OCI-LY3 (cell line): ENCODE results near the gene ZEB1.

ENCODE experiments used
- H2AFZ ChIP-seq: fragments of 200-600, 300-600 bp; shearing (Covaris generic); 2 replicates; pipeline ENCODE4 v1.6.0; 2014; ENCODE audit warnings: antibody characterized with exemption, low read depth, low read length
- H3K27ac ChIP-seq: fragments of 200-600, 300-600 bp; sonication (generic); 2 replicates; pipeline ENCODE4 v1.5.1; 2014; ENCODE audit warnings: mild to moderate bottlenecking, low read length, moderate library complexity, mixed read lengths
- H3K27me3 ChIP-seq: fragments of 200-600, 300-600 bp; sonication (generic); 2 replicates; pipeline ENCODE4 v1.6.1; 2014; ENCODE audit warnings: low read depth, low read length, mixed read lengths
- H3K36me3 ChIP-seq: fragments of 200-600, 300-600 bp; sonication (generic); replicated peaks from 2 replicates; pipeline ENCODE3; 2014; ENCODE audit warnings: low read depth, low read length, mixed read lengths
- H3K4me1 ChIP-seq: fragments of 300-600, 200-600 bp; sonication (generic); 2 replicates; pipeline ENCODE4 v1.6.1; 2014; ENCODE audit warnings: low read length, mixed read lengths
- H3K4me2 ChIP-seq: fragments of 200-600, 300-600 bp; sonication (generic); 2 replicates; pipeline ENCODE4 v1.6.1; 2014; ENCODE audit warnings: low read length, mixed read lengths
- H3K4me3 ChIP-seq: fragments of 300-600, 200-600 bp; sonication (generic); 2 replicates; pipeline ENCODE4 v1.5.1; 2014; ENCODE audit warnings: antibody characterized with exemption, mild to moderate bottlenecking, low read length, moderate library complexity
- H3K79me2 ChIP-seq: fragments of 300-600, 200-600 bp; shearing (Covaris generic); 2 replicates; pipeline ENCODE4 v1.6.1; 2014; ENCODE audit warnings: mild to moderate bottlenecking, low read length, mixed read lengths
- H3K9ac ChIP-seq: fragments of 300-600, 200-600 bp; shearing (Covaris generic); 2 replicates; pipeline ENCODE4 v1.6.0; 2014; ENCODE audit warnings: mild to moderate bottlenecking, low read length, moderate library complexity
- H3K9me3 ChIP-seq: fragments of 200-600, 300-600 bp; shearing (Covaris generic); 2 replicates; pipeline ENCODE4 v1.6.1; 2014; ENCODE audit warnings: low read length, mixed read lengths; ENCODE audit not compliant: insufficient read depth
- H4K20me1 ChIP-seq: fragments of 200-600, 300-600 bp; sonication (generic); 2 replicates; pipeline ENCODE4 v1.6.1; 2016; ENCODE audit warnings: low read length, mixed read lengths; ENCODE audit not compliant: insufficient read depth
- EZH2phosphoT487 ChIP-seq: fragments of 200-600 bp; shearing (Covaris generic); IDR thresholded peaks from 2 replicates; pipeline ENCODE4 v1.6.1; 2018; ENCODE audit warnings: antibody characterized with exemption, mixed run types, low read depth
- TF ChIP-seq, protein P1 (sequence below): fragments of 200-600, 300-600 bp; sonication (generic); IDR thresholded peaks from 2 replicates; pipeline ENCODE4 v1.5.1; 2014; ENCODE audit warnings: antibody characterized with exemption, low read length, low read depth

ZEB1 gene

GRCh38 chr10:31526681-31527080, 207.7 kb downstream of the ZEB1 start:
- H3K4me3 ChIP-seq: no peak overlapping the region
- peaks cover 22% of the 10 kb centered on the region for H3K36me3 ChIP-seq
- H3K27ac ChIP-seq: no peak overlapping the region
- no peaks in the 10 kb centered on the region for H3K9me3 ChIP-seq
- H3K79me2 ChIP-seq: no peaks in the 10 kb centered on the region
- H3K9ac ChIP-seq: no peak overlapping the region
- no peak overlapping the region for H3K4me2 ChIP-seq
- no peaks in the 10 kb centered on the region for H3K4me1 ChIP-seq
- no peak overlapping the region for H2AFZ ChIP-seq
- H4K20me1 ChIP-seq: no peaks in the 10 kb centered on the region
- TF ChIP-seq EZH2phosphoT487: no peak
- TF ChIP-seq, protein P1, sequence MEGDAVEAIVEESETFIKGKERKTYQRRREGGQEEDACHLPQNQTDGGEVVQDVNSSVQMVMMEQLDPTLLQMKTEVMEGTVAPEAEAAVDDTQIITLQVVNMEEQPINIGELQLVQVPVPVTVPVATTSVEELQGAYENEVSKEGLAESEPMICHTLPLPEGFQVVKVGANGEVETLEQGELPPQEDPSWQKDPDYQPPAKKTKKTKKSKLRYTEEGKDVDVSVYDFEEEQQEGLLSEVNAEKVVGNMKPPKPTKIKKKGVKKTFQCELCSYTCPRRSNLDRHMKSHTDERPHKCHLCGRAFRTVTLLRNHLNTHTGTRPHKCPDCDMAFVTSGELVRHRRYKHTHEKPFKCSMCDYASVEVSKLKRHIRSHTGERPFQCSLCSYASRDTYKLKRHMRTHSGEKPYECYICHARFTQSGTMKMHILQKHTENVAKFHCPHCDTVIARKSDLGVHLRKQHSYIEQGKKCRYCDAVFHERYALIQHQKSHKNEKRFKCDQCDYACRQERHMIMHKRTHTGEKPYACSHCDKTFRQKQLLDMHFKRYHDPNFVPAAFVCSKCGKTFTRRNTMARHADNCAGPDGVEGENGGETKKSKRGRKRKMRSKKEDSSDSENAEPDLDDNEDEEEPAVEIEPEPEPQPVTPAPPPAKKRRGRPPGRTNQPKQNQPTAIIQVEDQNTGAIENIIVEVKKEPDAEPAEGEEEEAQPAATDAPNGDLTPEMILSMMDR: no peak
- no peaks in the 10 kb centered on the region for H3K27me3 ChIP-seq

GRCh38 chr10:31528831-31529230, 209.8 kb downstream of the ZEB1 start:
- Histone ChIP-seq H3K4me2 (no peak overlapping the region), H3K36me3 (peaks cover 19% of the 10 kb centered on the region), H3K27me3 (no peaks in the 10 kb centered on the region), H3K79me2 (no peaks in the 10 kb centered on the region), H2AFZ (no peak overlapping the region), H3K27ac (no peak overlapping the region), H3K4me3 (no peak overlapping the region), H3K9me3 (no peaks in the 10 kb centered on the region), H3K9ac (no peak overlapping the region), H4K20me1 (no peaks in the 10 kb centered on the region), H3K4me1 (no peaks in the 10 kb centered on the region)
- no peak for TF ChIP-seq EZH2phosphoT487
- TF ChIP-seq, protein P1: no peak

DNA sequence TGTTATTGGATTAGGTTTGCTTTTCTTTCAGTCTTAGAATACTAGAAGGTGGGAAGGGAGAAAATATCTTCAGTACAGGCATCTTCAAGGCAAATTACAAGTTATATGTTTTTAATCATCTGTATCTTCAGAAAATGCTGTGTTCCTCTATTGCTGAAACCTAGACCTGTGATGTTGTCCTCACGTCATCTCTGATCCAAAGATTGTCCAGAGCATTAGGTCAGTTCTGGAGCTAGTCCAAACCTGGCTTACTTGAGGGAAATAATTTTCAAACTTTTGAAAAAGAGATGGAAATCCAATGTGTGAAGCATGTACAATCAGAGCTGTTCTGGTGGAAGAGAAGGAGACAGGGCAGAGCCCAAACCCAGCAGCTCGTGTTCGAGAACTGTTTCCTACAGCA, 217.3 kb downstream of the ZEB1 start:
- no peak for TF ChIP-seq EZH2phosphoT487
- TF ChIP-seq, protein P1: no peak
- Histone ChIP-seq H3K27me3 (no peaks in the 10 kb centered on the region), H3K4me1 (no peaks in the 10 kb centered on the region), H3K9ac (no peak overlapping the region), H3K4me3 (no peak overlapping the region), H3K4me2 (no peak overlapping the region), H4K20me1 (no peaks in the 10 kb centered on the region), H3K79me2 (no peaks in the 10 kb centered on the region), H2AFZ (no peak overlapping the region), H3K9me3 (no peaks in the 10 kb centered on the region), H3K36me3 (no peaks in the 10 kb centered on the region), H3K27ac (no peak overlapping the region)

DNA sequence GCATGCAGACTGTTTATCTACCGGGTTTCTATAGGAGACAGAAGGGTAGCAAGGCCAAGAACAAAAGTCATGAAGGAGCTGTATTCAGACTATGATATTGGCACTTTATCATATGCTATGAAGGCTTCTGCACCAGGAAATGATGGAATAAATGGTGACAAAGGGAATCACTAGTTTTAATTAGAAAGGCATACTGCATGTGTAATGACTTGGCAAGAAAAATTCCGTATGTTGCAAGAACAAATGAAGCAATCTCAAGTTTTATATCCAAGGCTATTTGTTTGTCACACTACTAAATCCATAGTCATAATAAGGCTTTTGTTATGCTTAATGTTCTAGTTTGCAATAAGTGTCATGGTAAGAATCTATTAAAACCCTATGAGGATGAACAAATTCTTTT, 230.9 kb downstream of the ZEB1 start:
- no peak overlapping the region for H3K4me3 ChIP-seq
- no peak overlapping the region for H3K27ac ChIP-seq
- H3K4me1 ChIP-seq: no peaks in the 10 kb centered on the region
- no peaks in the 10 kb centered on the region for H3K9me3 ChIP-seq
- H3K4me2 ChIP-seq: no peak overlapping the region
- no peaks in the 10 kb centered on the region for H4K20me1 ChIP-seq
- no peaks in the 10 kb centered on the region for H3K36me3 ChIP-seq
- TF ChIP-seq EZH2phosphoT487: no peak
- TF ChIP-seq, protein P1: no peak
- H3K79me2 ChIP-seq: no peaks in the 10 kb centered on the region
- no peak overlapping the region for H2AFZ ChIP-seq
- no peak overlapping the region for H3K9ac ChIP-seq
- H3K27me3 ChIP-seq: no peaks in the 10 kb centered on the region
